Fibroblast of upper back skin (primary cell): ENCODE measurements around the gene UQCC3.
A peak's percentile ranks its signal among the peaks of the same experiment; 100 is the strongest.

ENCODE experiments used
- DNase-seq: peaks from one replicate; pipeline ENCODE4 v3.0.0-alpha.2; 2013

UQCC3 gene

DNA sequence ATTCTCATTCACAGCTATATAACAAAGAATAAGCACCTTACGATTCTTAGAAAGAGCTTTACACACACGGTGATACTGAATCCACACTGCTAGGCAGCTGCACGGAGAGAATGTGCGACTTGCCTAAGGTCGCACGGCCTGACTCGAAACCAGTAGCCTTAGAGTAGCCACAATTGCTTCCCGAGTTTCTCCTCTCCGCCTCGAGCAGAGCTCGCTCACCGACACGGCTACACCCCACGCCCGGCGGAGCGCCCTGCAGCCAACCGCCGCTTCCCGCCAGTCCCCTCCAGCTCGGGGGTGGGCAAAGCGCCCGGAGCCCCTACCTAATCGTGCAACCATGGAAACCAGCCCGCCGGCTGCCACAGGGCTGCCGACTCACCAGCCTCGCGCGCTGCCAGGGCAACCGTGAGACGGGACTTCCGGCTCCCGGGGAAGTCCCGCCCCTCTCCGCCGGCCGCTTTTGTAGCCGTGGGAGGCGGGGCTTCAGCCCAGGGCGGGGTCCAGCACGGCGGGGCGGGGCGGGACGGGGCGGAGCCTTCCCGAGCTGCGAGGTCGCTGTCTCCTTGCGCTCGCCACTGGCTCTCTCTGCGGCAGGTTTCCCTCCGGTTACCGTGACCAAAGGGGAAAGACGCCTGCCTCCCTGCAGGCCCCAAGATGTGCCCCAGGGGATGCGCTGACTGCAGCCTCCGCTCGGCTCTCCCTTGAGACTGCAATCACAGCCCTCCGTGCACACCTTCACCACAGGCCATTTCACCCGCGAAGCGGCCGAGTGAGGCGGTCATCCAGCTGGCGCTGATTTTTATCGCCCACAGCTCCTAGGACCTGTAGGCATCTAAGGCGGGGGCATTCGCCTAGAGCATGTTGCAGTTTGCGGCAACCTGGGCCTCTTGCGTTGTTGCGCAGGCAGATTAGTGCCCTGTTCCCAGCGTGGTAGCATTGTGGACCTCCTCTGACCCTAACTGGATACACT is 34.7 kb downstream of the UQCC3 start:
- DNase-seq, result peak; percentile 94

DNA sequence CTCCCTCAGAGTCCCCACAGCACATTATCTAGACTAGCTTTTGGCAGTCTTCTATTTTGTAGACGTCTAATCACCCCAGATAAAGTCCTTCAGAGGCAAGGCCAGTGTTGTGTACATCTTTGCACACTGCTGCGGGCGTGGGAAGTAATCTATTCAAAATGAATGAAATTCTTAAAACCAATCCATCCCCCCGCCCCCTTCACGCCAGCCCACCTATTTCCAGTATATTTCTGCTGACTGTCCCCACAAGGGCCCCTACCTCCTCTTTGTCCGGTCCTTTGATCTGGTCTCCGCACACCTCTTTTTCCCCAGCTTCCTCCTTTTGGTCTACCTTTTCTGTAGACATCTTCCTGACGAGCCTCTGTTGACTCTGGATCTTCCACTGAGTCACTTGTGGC is 35.4 kb downstream of the UQCC3 start:
- no peak for DNase-seq

GRCh38 chr11:62707277-62707861 is 35.9 kb downstream of the UQCC3 start, which contains the start of the genes BSCL2 and GNG3:
TSS of gene BSCL2 (minus strand) at chr11:62707424. CDS start at chr11:62707195, 229 bp downstream.
TSS of gene GNG3 (plus strand) at chr11:62707676. CDS start at chr11:62708296, 620 bp downstream.
- no peak for DNase-seq

GRCh38 chr11:62708392-62708791 is 36.9 kb downstream of the UQCC3 start:
- no peak for DNase-seq

GRCh38 chr11:62708793-62709192 is 37.3 kb downstream of the UQCC3 start:
- no peak for DNase-seq

GRCh38 chr11:62709247-62710000 is 38.0 kb downstream of the UQCC3 start:
- DNase-seq, result peak; percentile 98

GRCh38 chr11:62710001-62710345 is 38.5 kb downstream of the UQCC3 start:
- peak; percentile 11 for DNase-seq

DNA sequence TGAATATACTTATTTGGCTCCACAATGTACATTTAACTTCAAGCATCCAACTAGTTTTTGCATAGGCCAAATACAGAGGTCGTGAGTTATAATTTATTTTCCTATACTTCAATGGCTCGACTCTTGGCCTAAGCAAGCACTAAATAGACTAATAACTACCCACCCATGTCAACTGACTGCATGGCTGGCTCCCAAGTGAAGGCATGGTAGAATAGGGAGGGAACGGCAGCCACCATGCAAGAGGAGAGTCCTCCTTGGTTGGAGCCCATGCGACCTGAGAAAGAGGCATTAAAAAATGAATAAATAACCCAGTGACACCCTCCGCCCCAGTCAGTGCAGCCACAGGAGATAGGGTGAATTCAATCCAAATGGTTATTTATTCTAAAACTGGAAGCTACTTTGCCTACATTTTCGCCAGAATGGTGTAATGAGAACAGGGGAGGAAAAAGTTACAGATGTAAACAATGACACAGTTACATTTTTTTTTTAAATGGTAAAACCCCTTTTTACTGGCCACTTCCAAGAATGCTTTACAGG is 40.9 kb downstream of the UQCC3 start:
- DNase-seq, result no peak

GRCh38 chr11:62712861-62713260 is 41.4 kb downstream of the UQCC3 start:
- DNase-seq, result no peak

DNA sequence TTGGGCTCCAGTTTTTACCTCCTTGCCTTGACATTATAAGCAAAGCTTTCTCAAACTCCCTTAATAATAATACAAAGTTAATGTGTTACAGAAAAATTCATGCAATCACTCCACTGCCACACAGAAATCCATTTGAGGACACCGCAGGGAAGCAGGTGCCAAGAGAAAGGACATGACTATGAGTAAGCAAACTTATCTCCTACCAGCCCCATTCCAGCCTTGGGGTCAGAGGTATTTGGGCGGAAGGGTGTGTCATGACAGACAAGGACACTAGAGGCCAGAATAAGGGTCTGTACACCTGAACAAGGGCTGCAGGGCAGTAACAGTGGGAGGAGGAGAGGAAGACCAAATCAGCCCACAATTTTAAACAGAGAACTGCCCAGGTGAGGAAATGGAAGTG is 41.9 kb downstream of the UQCC3 start:
- DNase-seq, result no peak

- DNase-seq, result no peak
Observed at GRCh38 chr11:62715150-62716130, 44.0 kb downstream of the UQCC3 start.

GRCh38 chr11:62716206-62716605 is 44.7 kb downstream of the UQCC3 start:
- DNase-seq, result no peak

DNA sequence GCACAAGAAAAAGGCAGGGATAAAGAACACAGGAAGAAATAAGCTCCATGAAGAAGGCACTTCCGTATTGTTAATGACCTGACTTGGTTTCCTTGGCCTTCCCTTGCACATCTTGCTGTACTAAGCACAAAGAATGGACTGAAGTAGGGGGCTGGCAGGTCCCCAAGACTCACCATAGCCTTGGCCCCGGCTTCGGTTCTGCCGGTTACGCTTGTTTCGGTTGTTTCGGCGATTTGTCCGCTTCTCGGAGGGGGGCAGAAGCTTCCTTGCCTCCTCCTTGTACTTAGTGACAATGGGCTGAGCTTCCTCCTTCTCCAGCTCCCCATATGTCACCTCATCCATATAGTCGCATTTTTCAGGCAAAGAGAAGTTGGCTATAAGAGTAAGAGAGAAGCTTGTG is 45.3 kb downstream of the UQCC3 start:
- DNase-seq, result no peak

- no peak for DNase-seq
Observed at GRCh38 chr11:62719302-62719978, 48.0 kb downstream of the UQCC3 start.

DNA sequence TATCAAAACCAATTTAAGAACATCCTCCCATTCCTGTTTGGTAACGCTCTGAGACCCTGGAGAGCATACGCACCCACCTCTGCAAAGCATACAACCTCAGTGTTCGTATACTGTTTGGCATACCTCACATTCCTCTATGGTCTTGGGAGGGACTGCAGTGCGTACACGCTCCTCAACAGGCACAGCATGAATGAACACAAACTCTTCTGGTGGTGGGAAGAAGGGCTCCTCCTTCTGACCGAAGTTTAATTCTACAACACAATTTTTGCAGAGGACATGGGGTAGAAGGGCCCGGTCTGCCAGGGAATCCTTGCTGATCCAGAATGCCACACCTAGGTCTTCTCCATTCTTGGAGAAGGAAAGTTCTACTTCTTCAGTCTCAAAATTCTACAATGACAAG is 50.5 kb downstream of the UQCC3 start:
- peak; percentile 53 for DNase-seq
